Effector memory CD8-positive, alpha-beta T cell (primary cell): ENCODE results near the gene NLRC3.

ENCODE experiments used
- ATAC-seq: fragments of 150-1000 bp; cut with Tn5 transposase; replicated peaks from 2 replicates; pipeline ENCODE4 v1.10.0; 2021; ENCODE audit warnings: mild to moderate bottlenecking, moderate library complexity
- DNase-seq, 3 experiments: peaks; one replicate each; pipeline ENCODE4 v3.0.0; 2021
- H3K27ac Mint-ChIP-seq, 2 donors: one replicate each; pipeline ENCODE4 v1.8.0; 2022; ENCODE audit warnings: mild to moderate bottlenecking in 2 of 2, mixed read lengths in 2 of 2, moderate library complexity in 2 of 2
- H3K27me3 Mint-ChIP-seq, 2 donors: one replicate each; pipeline ENCODE4 v1.8.0; 2022; ENCODE audit warnings: mixed read lengths in 2 of 2
- H3K36me3 Mint-ChIP-seq: one replicate; pipeline ENCODE4 v1.8.0; 2022; ENCODE audit warnings: mild to moderate bottlenecking, moderate library complexity, mixed read lengths; ENCODE audit not compliant: insufficient read depth
- H3K4me1 Mint-ChIP-seq, 2 donors: one replicate each; pipeline ENCODE4 v1.8.0; 2022; ENCODE audit warnings: low read depth in 2 of 2, mixed read lengths in 2 of 2
- H3K4me3 Mint-ChIP-seq, 2 donors: one replicate each; pipeline ENCODE4 v1.8.0; 2022; ENCODE audit warnings: mild to moderate bottlenecking in 2 of 2, mixed read lengths in 2 of 2, moderate library complexity in 2 of 2
- H3K9me3 Mint-ChIP-seq, 2 donors: one replicate each; pipeline ENCODE4 v1.8.0; 2022; ENCODE audit warnings: mixed read lengths in 2 of 2

The NLRC3 gene

DNA sequence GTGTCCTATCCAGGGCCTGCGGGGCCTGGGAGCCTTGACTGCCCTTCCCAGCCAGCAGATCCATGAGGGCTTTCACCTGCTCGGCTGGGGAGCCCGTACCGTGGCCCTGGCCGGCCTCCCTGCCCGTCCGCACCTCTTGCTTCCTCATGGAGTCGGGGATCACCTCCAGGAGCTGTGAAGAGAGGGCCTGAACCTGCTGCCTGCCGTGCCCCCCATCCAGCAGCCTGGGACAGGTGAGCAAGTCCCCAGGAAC lies 12.4 kb downstream of the NLRC3 start:
- no peaks in the 10 kb centered on the region for H3K9me3 Mint-ChIP-seq
- no peaks in the 10 kb centered on the region for H3K27me3 Mint-ChIP-seq
- peaks cover 76% of the 10 kb centered on the region for H3K36me3 Mint-ChIP-seq
- DNase-seq (no peak), ATAC-seq (no peak)
- peak overlapping the region in 1 of 2 donors; percentile 80 for H3K27ac Mint-ChIP-seq
- H3K4me1 Mint-ChIP-seq: peaks cover 3 to 5% of the 10 kb centered on the region in 2 donors
- no peak overlapping the region for H3K4me3 Mint-ChIP-seq

DNA sequence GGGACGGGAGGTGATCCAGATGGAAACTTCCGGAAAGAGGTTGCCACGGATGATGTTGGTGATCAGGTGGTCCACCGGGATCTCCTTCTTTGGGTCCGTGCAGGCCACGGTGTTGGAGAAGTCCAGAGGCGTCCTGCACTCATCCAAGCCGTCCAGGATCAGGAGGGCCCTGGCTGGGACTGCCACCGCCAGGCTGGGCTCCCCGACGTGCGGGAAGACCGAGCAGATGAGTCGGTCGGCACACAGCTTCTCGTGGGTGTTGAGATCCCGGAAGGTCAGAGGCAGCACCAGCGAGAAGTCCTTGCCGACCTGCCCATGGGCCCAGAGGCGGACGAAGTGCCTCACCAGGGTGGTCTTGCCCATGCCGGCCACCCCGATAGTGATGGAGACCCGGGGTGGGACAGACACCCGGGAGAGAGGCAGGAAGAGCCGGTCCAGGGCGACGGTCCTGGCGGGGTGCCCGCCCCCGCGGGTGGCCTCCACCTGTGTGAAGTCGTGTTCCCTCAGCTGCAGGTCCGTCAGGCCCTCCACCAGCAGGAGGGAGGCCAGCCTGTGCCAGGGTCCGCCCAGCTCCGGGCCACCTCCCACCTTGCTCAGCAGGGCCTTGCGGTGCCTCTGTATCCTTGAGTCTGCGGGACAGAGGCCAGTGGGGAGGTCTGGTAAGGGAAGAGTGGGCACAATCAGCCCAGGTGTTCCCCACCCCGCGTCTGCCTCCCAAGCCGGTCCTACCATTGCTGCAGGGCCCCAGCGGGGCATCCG lies 12.9 kb downstream of the NLRC3 start:
- Mint-ChIP-seq H3K4me1 (peaks cover 3 to 5% of the 10 kb centered on the region in 2 donors), H3K27me3 (no peaks in the 10 kb centered on the region), H3K9me3 (no peaks in the 10 kb centered on the region), H3K4me3 (no peak overlapping the region), H3K36me3 (peaks cover 81% of the 10 kb centered on the region), H3K27ac (no peak overlapping the region)
- DNase-seq (no peak), ATAC-seq (no peak)

DNA sequence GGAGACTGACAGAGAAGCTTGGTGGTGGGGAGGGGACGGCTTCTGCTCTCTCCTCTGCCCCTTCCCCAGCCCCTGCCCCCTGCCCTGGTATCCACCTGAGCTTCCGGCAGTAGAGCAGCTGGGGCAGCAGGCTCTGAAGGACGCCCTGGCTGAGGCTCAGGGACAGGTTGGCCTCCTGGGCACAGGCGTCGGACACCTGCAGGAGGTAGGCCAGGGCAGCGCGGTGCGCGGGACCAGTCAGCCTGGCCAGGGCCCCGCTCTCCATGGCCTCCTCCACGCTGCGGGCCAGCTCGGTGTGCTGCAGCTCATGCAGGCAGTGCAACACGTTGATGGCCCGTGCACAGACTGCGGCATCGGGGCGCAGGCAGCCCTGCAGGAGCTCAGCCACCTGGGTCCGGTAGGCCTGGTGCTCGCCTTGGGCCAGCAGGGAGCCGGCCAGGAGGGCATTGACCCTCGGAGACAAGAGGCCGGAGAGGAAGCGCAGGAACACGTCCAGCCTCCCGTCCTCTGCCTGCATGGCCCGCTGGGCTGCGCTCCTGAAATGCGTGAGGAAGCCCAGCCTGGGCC lies 14.2 kb downstream of the NLRC3 start:
- H3K9me3 Mint-ChIP-seq: no peaks in the 10 kb centered on the region

DNA sequence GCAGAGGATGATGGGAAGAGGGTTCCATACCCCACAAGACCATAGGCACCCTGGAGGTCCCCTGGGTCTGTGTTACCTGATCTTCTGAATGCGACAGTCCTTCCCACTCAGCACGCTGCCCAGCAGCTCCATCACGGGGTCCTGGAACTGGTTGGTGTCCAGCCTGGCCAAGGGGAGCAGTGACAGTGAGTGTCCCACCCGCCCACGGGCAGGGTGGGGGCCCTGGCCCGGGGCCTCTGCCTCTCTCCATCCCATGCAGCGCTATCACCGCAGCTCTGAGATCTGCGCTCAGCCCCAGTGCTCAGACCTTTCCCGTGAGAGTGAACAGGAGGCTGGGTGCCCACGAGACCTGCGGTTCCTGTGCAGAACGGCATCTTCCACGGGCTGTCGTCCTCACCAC lies 15.6 kb downstream of the NLRC3 start:
- H3K36me3 Mint-ChIP-seq: peaks cover 78% of the 10 kb centered on the region
- no peaks in the 10 kb centered on the region for H3K27me3 Mint-ChIP-seq
- H3K4me1 Mint-ChIP-seq: peaks cover 0 to 3% of the 10 kb centered on the region in 2 donors
- DNase-seq (no peak), ATAC-seq (no peak)
- no peaks in the 10 kb centered on the region for H3K9me3 Mint-ChIP-seq
- no peak overlapping the region for H3K27ac Mint-ChIP-seq
- no peak overlapping the region for H3K4me3 Mint-ChIP-seq

More for the DNA sequence above, 14.2 kb downstream of the NLRC3 start:
- Mint-ChIP-seq H3K4me3 (no peak overlapping the region), H3K4me1 (peaks cover 0 to 3% of the 10 kb centered on the region in 2 donors), H3K36me3 (peaks cover 80% of the 10 kb centered on the region), H3K27ac (no peak overlapping the region), H3K27me3 (no peaks in the 10 kb centered on the region)
- DNase-seq (no peak), ATAC-seq (no peak)

DNA sequence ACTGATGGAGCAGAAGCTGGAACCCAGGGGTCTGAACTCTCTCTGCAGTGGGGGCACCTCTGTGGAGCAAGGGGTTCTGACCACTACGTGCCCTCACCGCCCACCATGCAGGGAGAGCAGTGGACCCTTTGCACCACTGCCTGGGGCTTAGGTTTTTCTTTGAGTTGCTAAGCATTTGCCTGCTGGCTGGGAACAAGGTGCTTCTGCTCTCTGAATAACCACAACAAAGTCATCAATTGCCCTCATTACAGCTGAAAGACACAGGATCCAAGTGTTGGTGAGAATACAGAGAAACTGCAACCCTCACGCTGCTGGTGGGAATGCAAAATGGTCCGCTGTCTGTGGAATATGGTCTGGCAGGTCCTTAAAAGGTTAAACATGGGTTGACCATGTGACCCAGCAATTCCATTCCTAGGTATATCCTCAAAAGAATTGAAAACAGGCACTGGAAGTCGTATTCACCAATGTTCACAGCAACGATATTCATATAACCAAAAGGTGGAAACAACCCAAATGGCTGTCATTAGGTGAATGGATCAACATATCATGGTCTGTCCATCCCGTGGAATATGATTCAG lies 22.8 kb downstream of the NLRC3 start:
- no peak overlapping the region for H3K4me3 Mint-ChIP-seq
- peak overlapping the region; percentile 53 to 54 for H3K27ac Mint-ChIP-seq
- no peak for ATAC-seq
- peaks cover 0 to 6% of the 10 kb centered on the region in 2 donors for H3K4me1 Mint-ChIP-seq
- H3K36me3 Mint-ChIP-seq: peaks cover 89% of the 10 kb centered on the region
- no peaks in the 10 kb centered on the region for H3K27me3 Mint-ChIP-seq
- no peaks in the 10 kb centered on the region for H3K9me3 Mint-ChIP-seq
- no peak for DNase-seq

DNA sequence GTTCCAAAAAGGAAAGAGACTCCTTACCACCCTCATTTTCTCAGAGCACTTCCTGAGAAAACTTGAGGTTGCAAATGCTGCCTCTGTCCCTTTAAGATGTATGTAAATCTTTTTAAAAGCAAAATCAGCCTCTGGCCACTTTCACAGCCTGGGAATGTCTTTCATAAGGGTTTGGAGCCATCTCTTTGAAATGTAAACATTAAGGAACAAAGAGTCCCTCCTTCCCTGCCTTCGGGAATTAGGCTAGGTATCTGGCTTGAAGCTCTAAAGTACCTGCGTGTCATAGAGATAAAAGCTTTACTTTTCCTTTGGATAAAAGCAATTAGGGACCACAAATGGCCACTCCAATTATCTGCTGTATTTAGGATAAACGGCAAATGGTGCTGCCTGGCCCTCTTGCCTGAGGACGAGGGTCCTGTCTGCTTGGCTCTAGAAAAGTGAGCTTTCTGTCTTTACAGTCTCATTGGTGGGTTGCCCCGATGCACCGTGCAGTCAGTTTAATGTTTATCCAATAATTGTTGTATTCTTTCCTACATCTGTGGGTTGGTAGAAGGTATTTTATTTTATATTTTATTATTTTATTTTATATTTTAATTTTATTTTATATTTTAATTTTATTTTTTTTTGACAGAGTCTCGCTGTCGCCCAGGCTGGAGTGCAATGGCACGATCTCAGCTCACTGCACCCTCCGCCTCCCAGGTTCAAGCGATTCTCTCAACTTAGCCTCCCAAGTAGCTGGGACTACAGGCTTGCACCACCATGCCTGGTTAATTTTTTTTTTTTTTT lies 23.9 kb downstream of the NLRC3 start:
- Mint-ChIP-seq H3K27ac (peak overlapping the region; percentile 53 to 54), H3K27me3 (no peaks in the 10 kb centered on the region), H3K4me1 (peaks cover 6 to 8% of the 10 kb centered on the region in 2 donors), H3K36me3 (peaks cover 87% of the 10 kb centered on the region), H3K4me3 (no peak overlapping the region), H3K9me3 (no peaks in the 10 kb centered on the region)
- no peak for ATAC-seq
- no peak for DNase-seq

DNA sequence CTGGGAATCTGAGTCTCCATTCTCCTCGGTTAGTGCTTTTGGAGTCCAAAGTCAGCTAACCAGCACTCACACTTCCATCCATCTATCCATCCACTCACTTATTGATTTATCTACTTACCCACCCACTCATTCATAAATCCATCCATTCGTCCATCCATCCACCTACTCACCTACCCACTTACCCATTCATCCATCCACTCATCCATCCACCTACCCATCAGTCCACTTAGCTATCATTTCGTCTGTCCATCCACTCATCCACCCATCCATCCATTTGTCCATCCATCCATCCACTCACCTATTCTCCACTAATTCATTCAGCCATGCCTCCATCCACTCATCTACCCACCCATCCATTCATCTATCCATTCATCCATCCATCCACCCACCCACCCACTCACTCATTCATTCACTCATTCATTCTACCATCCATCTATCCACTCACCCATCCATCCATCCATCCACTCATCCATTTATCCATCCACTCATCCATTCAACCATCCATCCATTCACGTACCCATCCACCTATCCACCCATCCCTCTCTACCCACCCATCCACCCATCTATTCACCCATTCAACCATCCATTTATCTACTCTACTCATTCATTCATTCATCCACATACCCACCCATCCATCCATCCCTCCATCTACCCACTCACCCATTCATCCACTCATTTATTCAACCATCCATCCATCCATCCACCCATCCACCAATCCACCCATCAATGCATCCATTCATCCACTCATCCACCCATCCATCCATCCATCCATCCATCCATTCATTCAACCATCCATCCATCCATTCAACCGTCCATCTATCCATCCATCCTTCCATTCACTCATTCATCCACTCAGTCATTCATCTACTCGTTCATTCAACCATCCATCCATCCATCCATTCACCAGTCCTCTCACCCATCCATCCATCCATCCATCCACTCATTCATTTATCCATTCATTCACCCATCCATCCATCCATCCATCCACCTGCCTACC lies 26.1 kb downstream of the NLRC3 start:
- DNase-seq (no peak), ATAC-seq (no peak)
- Mint-ChIP-seq H3K27ac (peak overlapping the region; percentile 10 to 44), H3K4me1 (peaks cover 9 to 10% of the 10 kb centered on the region in 2 donors), H3K36me3 (peaks cover 82% of the 10 kb centered on the region), H3K27me3 (no peaks in the 10 kb centered on the region), H3K9me3 (no peaks in the 10 kb centered on the region), H3K4me3 (no peak overlapping the region)

DNA sequence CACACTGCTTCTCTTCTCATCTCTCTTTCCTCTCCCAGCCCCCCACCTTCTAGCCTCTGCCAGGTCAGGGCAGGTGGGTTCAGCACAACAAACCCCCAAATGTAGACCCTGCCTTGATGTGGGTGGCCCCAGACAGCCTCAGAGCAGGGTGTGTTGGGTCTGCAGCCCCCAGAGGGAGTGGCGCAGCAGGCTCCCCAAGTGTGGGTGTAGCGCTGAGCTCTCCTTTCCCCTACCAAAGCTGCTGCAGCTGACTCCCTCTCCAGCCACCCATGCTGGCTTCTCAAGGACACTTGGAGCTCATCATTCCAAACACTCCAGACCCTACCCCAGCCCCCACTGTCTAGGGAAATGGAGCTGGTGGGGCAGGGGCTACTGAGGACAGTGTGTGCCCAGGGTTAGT lies 27.3 kb downstream of the NLRC3 start:
- Mint-ChIP-seq H3K36me3 (peaks cover 75% of the 10 kb centered on the region), H3K4me3 (no peak overlapping the region), H3K27ac (peak overlapping the region in 1 of 2 donors; percentile 60), H3K9me3 (no peaks in the 10 kb centered on the region), H3K4me1 (peaks cover 9 to 14% of the 10 kb centered on the region in 2 donors), H3K27me3 (no peaks in the 10 kb centered on the region)
- ATAC-seq (no peak), DNase-seq (no peak)

DNA sequence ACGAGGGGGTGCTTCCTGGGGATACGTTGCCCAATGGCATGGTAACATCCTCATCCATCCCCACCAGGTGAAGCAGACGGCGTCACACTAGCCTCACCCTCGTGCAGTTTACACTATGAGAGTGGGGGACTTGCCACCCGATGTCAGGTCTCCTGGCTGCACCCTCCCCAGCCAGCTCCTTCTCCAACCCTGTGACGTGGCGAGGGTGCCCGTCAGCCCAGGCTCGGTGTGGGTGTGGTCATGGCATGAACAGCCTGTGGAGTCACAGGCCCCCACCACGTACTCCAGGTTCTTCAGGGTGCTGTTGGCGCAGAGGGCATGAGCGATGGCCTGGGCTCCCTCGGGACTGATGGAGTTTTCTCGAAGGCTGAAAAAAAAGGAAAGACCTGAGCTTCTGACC lies 28.3 kb downstream of the NLRC3 start:
- Mint-ChIP-seq H3K9me3 (no peaks in the 10 kb centered on the region), H3K27ac (peak overlapping the region in 1 of 2 donors; percentile 60), H3K4me1 (peaks cover 9 to 14% of the 10 kb centered on the region in 2 donors), H3K27me3 (no peaks in the 10 kb centered on the region), H3K4me3 (no peak overlapping the region), H3K36me3 (peaks cover 68% of the 10 kb centered on the region)
- DNase-seq (no peak), ATAC-seq (no peak)

DNA sequence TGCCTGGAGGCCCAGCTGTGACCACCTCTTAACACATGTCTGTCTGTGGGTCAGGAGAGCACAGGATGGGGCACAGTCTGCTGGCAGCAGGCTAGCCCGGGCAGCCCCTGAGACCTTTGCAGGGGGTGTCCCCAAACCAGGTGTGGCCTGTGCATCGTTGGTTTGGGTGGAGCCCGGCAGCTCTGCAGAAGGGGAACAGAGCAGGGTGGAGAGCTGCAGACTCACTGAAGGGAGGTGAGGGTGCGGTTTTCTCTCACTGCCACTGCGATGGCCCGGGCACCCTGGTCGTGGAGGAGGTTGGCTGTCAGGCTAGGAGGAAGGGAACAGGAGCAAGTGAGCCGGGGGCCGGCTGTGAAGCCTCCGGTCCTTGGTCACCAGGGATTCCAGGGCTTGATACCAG lies 28.8 kb downstream of the NLRC3 start:
- peaks cover 9 to 14% of the 10 kb centered on the region in 2 donors for H3K4me1 Mint-ChIP-seq
- H3K9me3 Mint-ChIP-seq: no peaks in the 10 kb centered on the region
- peaks cover 67% of the 10 kb centered on the region for H3K36me3 Mint-ChIP-seq
- DNase-seq (no peak), ATAC-seq (peak; percentile 31)
- H3K27ac Mint-ChIP-seq: peak overlapping the region in 1 of 2 donors; percentile 60
- H3K27me3 Mint-ChIP-seq: no peaks in the 10 kb centered on the region
- H3K4me3 Mint-ChIP-seq: no peak overlapping the region

DNA sequence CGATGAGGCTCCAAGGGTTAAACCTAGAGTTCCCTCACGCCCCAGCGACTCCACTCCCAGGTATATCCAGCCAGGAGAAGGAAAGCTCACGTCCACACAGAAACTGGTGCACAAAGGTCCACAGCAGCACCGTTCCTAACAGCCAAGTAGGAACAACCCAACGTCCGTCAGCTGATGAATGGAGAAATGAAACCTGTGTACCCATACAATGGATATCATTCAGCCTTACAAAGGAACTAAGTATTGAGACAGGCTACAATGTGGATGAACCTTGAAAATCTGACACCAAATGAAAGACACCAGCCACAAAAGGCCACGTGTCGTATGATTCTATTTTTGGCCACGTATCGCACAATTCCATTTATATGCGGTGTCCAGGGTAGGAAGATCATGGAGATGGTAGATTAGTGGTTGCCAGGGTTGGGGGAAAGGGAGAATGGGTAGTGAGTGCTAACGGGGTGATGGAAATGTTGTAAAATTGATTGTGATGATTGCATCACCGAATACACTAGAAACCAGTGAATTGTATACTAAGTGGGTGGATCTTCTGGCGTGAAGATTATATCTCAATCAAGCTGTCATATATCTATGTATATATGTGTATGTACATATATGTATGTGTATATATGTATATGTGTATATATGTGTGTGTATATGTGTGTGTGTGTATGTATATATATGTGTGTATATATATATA lies 30.1 kb downstream of the NLRC3 start:
- peaks cover 66% of the 10 kb centered on the region for H3K36me3 Mint-ChIP-seq
- no peaks in the 10 kb centered on the region for H3K27me3 Mint-ChIP-seq
- DNase-seq (no peak), ATAC-seq (no peak)
- H3K4me3 Mint-ChIP-seq: no peak overlapping the region
- H3K27ac Mint-ChIP-seq: no peak overlapping the region
- peaks cover 9 to 14% of the 10 kb centered on the region in 2 donors for H3K4me1 Mint-ChIP-seq
- H3K9me3 Mint-ChIP-seq: no peaks in the 10 kb centered on the region

DNA sequence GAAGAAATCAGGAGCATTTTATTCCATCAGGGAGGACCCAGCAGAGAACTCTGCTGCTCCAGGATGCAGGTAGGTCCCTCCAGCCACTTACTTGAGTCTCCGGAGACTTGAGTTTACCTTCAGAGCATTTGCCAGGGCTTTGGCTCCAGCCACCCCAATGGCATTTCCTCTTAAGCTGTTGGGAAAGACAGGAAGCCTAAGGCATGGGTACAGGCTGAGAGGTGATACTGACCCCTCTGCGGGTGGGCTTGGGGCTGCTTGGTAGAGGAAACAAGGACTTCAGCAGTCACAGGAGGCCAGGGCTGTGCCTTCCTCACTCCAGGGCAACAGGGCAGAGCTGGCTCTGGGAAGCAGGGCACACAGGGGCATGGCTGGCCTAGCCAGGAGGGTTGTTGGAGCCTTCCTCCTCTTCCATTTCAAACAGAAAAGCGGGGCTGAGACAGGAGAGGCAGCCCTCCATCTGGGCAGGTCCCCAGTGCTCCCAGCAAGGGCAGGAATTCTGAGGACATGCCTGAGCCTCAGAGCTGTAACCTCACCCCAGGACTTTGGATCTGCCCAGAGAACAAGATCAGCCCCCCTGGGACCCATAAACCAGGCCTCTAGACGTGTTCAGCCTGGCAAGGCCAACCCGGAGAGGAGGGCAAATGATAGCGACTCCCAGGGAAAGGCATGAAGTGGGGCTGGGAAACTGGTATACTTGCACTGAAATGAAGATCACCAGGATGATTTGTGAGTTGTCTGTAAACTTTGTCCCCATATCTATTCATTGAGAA lies 34.4 kb downstream of the NLRC3 start:
- Mint-ChIP-seq H3K4me3 (no peak overlapping the region), H3K27me3 (no peaks in the 10 kb centered on the region), H3K27ac (peak overlapping the region in 1 of 2 donors; percentile 60), H3K36me3 (peaks cover 58% of the 10 kb centered on the region), H3K4me1 (peaks cover 3 to 4% of the 10 kb centered on the region in 2 donors), H3K9me3 (no peaks in the 10 kb centered on the region)
- DNase-seq (no peak), ATAC-seq (no peak)
